ENCODE data around the gene SLC6A3. TPM values are rescaled to one million over a fixed set of nuclear protein-coding genes. Genes with fewer than 3 reads are reported as not detected.

Gene SLC6A3
- total and polyA plus RNA-seq, 2 experiments from 2014 or later = not detected

GRCh38 chr5:1471997-1472963 lies 27.0 kb upstream of the SLC6A3 start:
- Histone ChIP-seq H3F3A (ENCODE audit: insufficient read depth) (no peaks in the 10 kb centered on the region), H3K4me1 (ENCODE audit: insufficient read depth) (no peaks in the 10 kb centered on the region), H3K9me3 (ENCODE audit: low read depth) (no peaks in the 10 kb centered on the region), H2AFZ (no peak overlapping the region), H4K20me1 (ENCODE audit: insufficient read depth) (no peaks in the 10 kb centered on the region; the same call in 1 of the 2 replicates), H3K27ac (no peak overlapping the region), H3K4me2 (ENCODE audit: unreplicated experiment) (no peak overlapping the region), H3K79me2 (ENCODE audit: insufficient read depth) (no peaks in the 10 kb centered on the region), H3K9me2 (ENCODE audit: insufficient read depth) (no peaks in the 10 kb centered on the region), H3K9ac (no peak overlapping the region), H3K27me3 (replicated peaks; ENCODE audit: insufficient read depth) (no peaks in the 10 kb centered on the region), H3K4me3 (no peak overlapping the region), H3K36me3 (ENCODE audit: low read depth) (peaks cover 13% of the 10 kb centered on the region; the same call in 1 of the 2 replicates)
- no peak for DNase-seq
- in situ Hi-C loops (cut with MboI) = no loop called here
- no peak for TF ChIP-seq EZH2phosphoT487 (IDR thresholded peaks at IDR 0.05; ENCODE audit: insufficient read depth, low read depth)
- TF ChIP-seq EZH2 (IDR thresholded peaks at IDR 0.05; ENCODE audit: insufficient read depth, poor library complexity, severe bottlenecking) = no peak
- WGBS, 2 experiments (ENCODE audit: low coverage in 1 of 2, low lambda C conversion rate in 2 of 2, missing lambda C conversion rate in 2 of 2) = 91 to 93% methylated on average over 24 to 27 of the region's 27 CpGs

DNA sequence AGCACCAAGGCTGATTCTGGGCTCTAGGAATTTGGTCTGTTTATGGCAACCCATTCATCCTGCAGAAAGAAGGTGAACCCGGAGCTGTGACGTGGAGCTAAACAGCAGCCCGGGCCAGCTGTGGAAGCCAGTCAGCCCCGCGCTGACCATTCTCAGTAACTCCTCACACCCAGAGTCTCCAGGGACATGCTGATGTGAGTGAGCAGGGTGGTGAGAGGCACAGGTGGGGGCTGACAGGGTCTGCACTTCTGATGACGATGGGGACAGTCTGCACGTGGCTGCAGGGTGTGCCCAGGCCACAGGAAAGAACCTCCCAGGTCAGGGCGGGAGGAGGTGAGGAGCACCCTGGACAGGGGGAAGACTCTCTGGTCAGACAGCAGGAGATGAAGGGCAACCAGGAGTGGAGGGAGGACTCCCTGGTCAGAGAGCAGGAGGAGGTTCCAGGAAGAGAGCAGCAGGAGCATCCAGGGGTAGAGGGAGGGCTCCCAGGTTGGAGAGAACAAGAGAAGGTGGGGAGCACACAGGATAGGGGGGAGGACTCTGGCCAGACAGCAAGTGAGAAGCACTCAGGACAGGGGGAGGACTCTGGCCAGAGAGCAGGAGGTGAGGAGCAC lies 26.1 kb upstream of the SLC6A3 start:
- in situ Hi-C loops (cut with MboI) = no loop called here
- Histone ChIP-seq H3F3A (ENCODE audit: insufficient read depth) (no peaks in the 10 kb centered on the region), H2AFZ (no peak overlapping the region), H4K20me1 (ENCODE audit: insufficient read depth) (no peaks in the 10 kb centered on the region; the same call in 1 of the 2 replicates), H3K9me2 (ENCODE audit: insufficient read depth) (no peaks in the 10 kb centered on the region), H3K4me1 (ENCODE audit: insufficient read depth) (no peaks in the 10 kb centered on the region), H3K4me2 (ENCODE audit: unreplicated experiment) (no peak overlapping the region), H3K27me3 (replicated peaks; ENCODE audit: insufficient read depth) (no peaks in the 10 kb centered on the region), H3K36me3 (ENCODE audit: low read depth) (peaks cover 13% of the 10 kb centered on the region; the same call in 1 of the 2 replicates), H3K9ac (no peak overlapping the region), H3K4me3 (no peak overlapping the region), H3K79me2 (ENCODE audit: insufficient read depth) (no peaks in the 10 kb centered on the region), H3K27ac (no peak overlapping the region), H3K9me3 (ENCODE audit: low read depth) (no peaks in the 10 kb centered on the region)
- no peak for TF ChIP-seq EZH2 (IDR thresholded peaks at IDR 0.05; ENCODE audit: insufficient read depth, poor library complexity, severe bottlenecking)
- no peak for TF ChIP-seq EZH2phosphoT487 (IDR thresholded peaks at IDR 0.05; ENCODE audit: insufficient read depth, low read depth)
- WGBS, 2 experiments (ENCODE audit: low coverage in 1 of 2, low lambda C conversion rate in 2 of 2, missing lambda C conversion rate in 2 of 2) = 93 to 96% methylated on average over 8 of the region's 8 CpGs
- no peak for DNase-seq

- TF ChIP-seq EZH2phosphoT487 (IDR thresholded peaks at IDR 0.05; ENCODE audit: insufficient read depth, low read depth) = no peak
- TF ChIP-seq EZH2 (IDR thresholded peaks at IDR 0.05; ENCODE audit: insufficient read depth, poor library complexity, severe bottlenecking) = no peak
- Histone ChIP-seq H3K27ac (no peak overlapping the region), H4K20me1 (ENCODE audit: insufficient read depth) (no peaks in the 10 kb centered on the region; the same call in 1 of the 2 replicates), H3K9ac (no peak overlapping the region), H3K4me2 (ENCODE audit: unreplicated experiment) (no peak overlapping the region), H3K9me3 (ENCODE audit: low read depth) (no peaks in the 10 kb centered on the region), H3K79me2 (ENCODE audit: insufficient read depth) (no peaks in the 10 kb centered on the region), H3K9me2 (ENCODE audit: insufficient read depth) (no peaks in the 10 kb centered on the region), H3K4me1 (ENCODE audit: insufficient read depth) (no peaks in the 10 kb centered on the region), H3K27me3 (replicated peaks; ENCODE audit: insufficient read depth) (no peaks in the 10 kb centered on the region), H3K36me3 (ENCODE audit: low read depth) (peaks cover 13% of the 10 kb centered on the region; the same call in 1 of the 2 replicates), H3K4me3 (no peak overlapping the region), H3F3A (ENCODE audit: insufficient read depth) (no peaks in the 10 kb centered on the region), H2AFZ (no peak overlapping the region)
- no peak for DNase-seq
- WGBS, 2 experiments (ENCODE audit: low coverage in 1 of 2, low lambda C conversion rate in 2 of 2, missing lambda C conversion rate in 2 of 2) = 76 to 79% methylated on average over 18 of the region's 18 CpGs
- in situ Hi-C loops (cut with MboI) = no loop called here
Measured at GRCh38 chr5:1470762-1471211, 25.5 kb upstream of the SLC6A3 start.

GRCh38 chr5:1468629-1469527 lies 23.6 kb upstream of the SLC6A3 start:
- H3K4me1 ChIP-seq (ENCODE audit: insufficient read depth) = no peaks in the 10 kb centered on the region
- H3K27ac ChIP-seq = no peak overlapping the region
- DNase-seq = no peak
- H3K4me2 ChIP-seq (ENCODE audit: unreplicated experiment) = no peak overlapping the region
- 93 to 96% methylated on average over 28 of the region's 28 CpGs for WGBS, 2 experiments (ENCODE audit: low coverage in 1 of 2, low lambda C conversion rate in 2 of 2, missing lambda C conversion rate in 2 of 2)
- H3K9ac ChIP-seq = no peak overlapping the region
- TF ChIP-seq EZH2 (IDR thresholded peaks at IDR 0.05; ENCODE audit: insufficient read depth, poor library complexity, severe bottlenecking) = no peak
- TF ChIP-seq EZH2phosphoT487 (IDR thresholded peaks at IDR 0.05; ENCODE audit: insufficient read depth, low read depth) = no peak
- H3K36me3 ChIP-seq (ENCODE audit: low read depth) = peaks cover 10% of the 10 kb centered on the region; the same call in 1 of the 2 replicates
- H3K9me3 ChIP-seq (ENCODE audit: low read depth) = no peaks in the 10 kb centered on the region
- in situ Hi-C loops (cut with MboI) = no loop called here
- no peaks in the 10 kb centered on the region for H3K9me2 ChIP-seq (ENCODE audit: insufficient read depth)
- no peak overlapping the region for H3K4me3 ChIP-seq
- no peaks in the 10 kb centered on the region; the same call in 1 of the 2 replicates for H4K20me1 ChIP-seq (ENCODE audit: insufficient read depth)
- H3F3A ChIP-seq (ENCODE audit: insufficient read depth) = no peaks in the 10 kb centered on the region
- no peaks in the 10 kb centered on the region for H3K27me3 ChIP-seq (replicated peaks; ENCODE audit: insufficient read depth)
- H3K79me2 ChIP-seq (ENCODE audit: insufficient read depth) = no peaks in the 10 kb centered on the region
- no peak overlapping the region for H2AFZ ChIP-seq

All from GM23248 (cell line).